Activated naive CD4-positive, alpha-beta T cell treated with anti-CD3 and anti-CD28 coated beads for 36 hours (primary cell): Measurements from ENCODE around the gene PLK1. TPM values are rescaled to one million over a fixed set of nuclear protein-coding genes. Genes with fewer than 3 reads are reported as not detected.
"Not testable (repeated sequence)": the region's sequence is repeated elsewhere in the genome, so short reads cannot be mapped to it uniquely, and the experiment has no call there.

Experiments used
- CTCF ChIA-PET: fragments of 350-600 bp; sonication (Branson Sonifier 250); formaldehyde crosslinking; loops from one replicate; lab custom pipeline; 2021; ENCODE audit warnings: antibody characterized with exemption; lab: Charles Lee
- DNase-seq: peaks from one replicate; pipeline ENCODE4 v3.0.0-alpha.2; 2020
- H3K27ac Mint-ChIP-seq: one replicate; pipeline ENCODE4 v1.8.0; 2021; ENCODE audit warnings: mild to moderate bottlenecking, mixed read lengths
- H3K27me3 Mint-ChIP-seq: one replicate; pipeline ENCODE4 v1.8.0; 2021; ENCODE audit warnings: low read depth, mixed read lengths
- H3K36me3 Mint-ChIP-seq: one replicate; pipeline ENCODE4 v1.8.0; 2021; ENCODE audit warnings: low read depth, mixed read lengths
- H3K4me1 Mint-ChIP-seq: one replicate; pipeline ENCODE4 v1.8.0; 2021; ENCODE audit warnings: low read depth, mixed read lengths
- H3K4me3 Mint-ChIP-seq: one replicate; pipeline ENCODE4 v1.8.0; 2021; ENCODE audit warnings: mild to moderate bottlenecking, moderate library complexity, mixed read lengths
- H3K9me3 Mint-ChIP-seq: one replicate; pipeline ENCODE4 v1.8.0; 2021; ENCODE audit warnings: mixed read lengths
- intact Hi-C: fragments of 100-400 bp; cut with micrococcal nuclease; formaldehyde crosslinking; loops from one replicate; pipeline ENCODE4 v1.15.1; 2023
- total RNA-seq, 2 experiments: library from RNA; stranded (reverse); gene quantifications; one replicate each; pipeline ENCODE4 v1.2.3, GENCODE V29; 2021

Gene PLK1
- total RNA-seq, 2 experiments from 2014 or later, result 91.8 to 98.0 TPM

DNA sequence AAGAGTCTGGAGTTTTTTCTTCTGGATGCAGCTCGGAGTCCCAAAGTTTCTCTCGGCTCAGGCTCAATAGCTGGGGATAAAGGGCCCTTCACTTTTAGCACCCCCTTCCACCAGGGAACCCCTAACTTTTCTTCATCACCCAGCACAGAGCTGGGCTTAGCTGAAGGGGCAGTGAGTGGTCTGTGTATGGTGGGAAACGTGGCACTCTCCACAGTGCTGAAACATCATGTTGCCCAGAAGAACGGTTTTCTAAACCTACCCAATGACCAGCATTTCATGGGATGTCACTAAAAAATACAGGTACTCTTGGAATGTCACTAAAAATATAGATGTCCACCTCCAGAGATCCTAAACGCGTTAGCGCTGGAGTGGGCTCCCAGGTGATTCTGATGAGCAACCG is 22.4 kb downstream of the PLK1 start:
- DNase-seq, result no peak
- intact Hi-C loops, result no loop called here
- H3K36me3 Mint-ChIP-seq, result no peaks in the 10 kb centered on the region

GRCh38 chr16:23702951-23703350 is 24.3 kb downstream of the PLK1 start:
- H3K4me3 Mint-ChIP-seq, result no peak overlapping the region
- no peak for DNase-seq
- intact Hi-C loops, result no loop called here
- H3K27ac Mint-ChIP-seq, result no peak overlapping the region
- peaks cover 4% of the 10 kb centered on the region for H3K9me3 Mint-ChIP-seq
- no peaks in the 10 kb centered on the region for H3K36me3 Mint-ChIP-seq
- CTCF ChIA-PET, result no interaction called here
- H3K27me3 Mint-ChIP-seq, result peaks cover 6% of the 10 kb centered on the region
- no peaks in the 10 kb centered on the region for H3K4me1 Mint-ChIP-seq

More for the DNA sequence above, 22.4 kb downstream of the PLK1 start:
- CTCF ChIA-PET, result interaction anchor here (0.6 to 1.0 kb wide), 3 partner anchors 22 to 1247 kb away, joined by 3 read pairs; no protein-coding TSS in a partner anchor
- no peak overlapping the region for H3K4me3 Mint-ChIP-seq
- peaks cover 3% of the 10 kb centered on the region for H3K27me3 Mint-ChIP-seq
- no peaks in the 10 kb centered on the region for H3K4me1 Mint-ChIP-seq
- H3K27ac Mint-ChIP-seq, result no peak overlapping the region
- peaks cover 4% of the 10 kb centered on the region for H3K9me3 Mint-ChIP-seq

GRCh38 chr16:23704772-23705516 is 26.3 kb downstream of the PLK1 start:
- Mint-ChIP-seq H3K36me3 (no peaks in the 10 kb centered on the region), H3K4me3 (no peak overlapping the region), H3K4me1 (no peaks in the 10 kb centered on the region), H3K27me3 (peaks cover 14% of the 10 kb centered on the region), H3K27ac (no peak overlapping the region), H3K9me3 (peaks cover 14% of the 10 kb centered on the region)
- intact Hi-C loops, result no loop called here
- DNase-seq, result no peak
- CTCF ChIA-PET, result no interaction called here

DNA sequence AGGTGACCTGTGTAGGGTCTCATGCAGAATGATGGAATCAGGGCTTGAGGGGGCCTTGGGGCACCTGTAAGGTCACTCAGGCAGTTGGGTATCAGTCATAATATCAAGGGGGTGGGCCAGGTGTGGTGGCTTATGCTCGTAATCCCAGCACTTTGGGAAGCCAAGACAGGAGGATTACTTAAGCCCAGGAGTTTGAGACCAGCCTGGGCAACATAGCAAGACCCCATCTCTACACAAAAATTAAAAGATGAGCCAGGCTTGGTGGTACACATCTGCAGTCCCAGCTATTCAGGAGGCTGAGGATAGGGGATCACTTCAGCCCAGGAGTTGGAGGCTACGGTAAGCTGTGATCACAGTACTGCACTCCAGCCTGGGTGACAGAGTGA is 26.8 kb downstream of the PLK1 start:
- intact Hi-C loops, result no loop called here
- Mint-ChIP-seq H3K4me3 (no peak overlapping the region), H3K27me3 (peaks cover 20% of the 10 kb centered on the region), H3K27ac (no peak overlapping the region), H3K36me3 (no peaks in the 10 kb centered on the region), H3K4me1 (no peaks in the 10 kb centered on the region), H3K9me3 (peaks cover 19% of the 10 kb centered on the region)
- no peak for DNase-seq
- CTCF ChIA-PET, result no interaction called here

- H3K27me3 Mint-ChIP-seq, result peaks cover 29% of the 10 kb centered on the region
- DNase-seq, result no peak
- intact Hi-C loops, result no loop called here
- no peaks in the 10 kb centered on the region for H3K4me1 Mint-ChIP-seq
- no peak overlapping the region for H3K4me3 Mint-ChIP-seq
- H3K27ac Mint-ChIP-seq, result no peak overlapping the region
- CTCF ChIA-PET, result no interaction called here
- peaks cover 19% of the 10 kb centered on the region for H3K9me3 Mint-ChIP-seq
- H3K36me3 Mint-ChIP-seq, result no peaks in the 10 kb centered on the region
Measured at GRCh38 chr16:23706439-23706838, 27.8 kb downstream of the PLK1 start.

DNA sequence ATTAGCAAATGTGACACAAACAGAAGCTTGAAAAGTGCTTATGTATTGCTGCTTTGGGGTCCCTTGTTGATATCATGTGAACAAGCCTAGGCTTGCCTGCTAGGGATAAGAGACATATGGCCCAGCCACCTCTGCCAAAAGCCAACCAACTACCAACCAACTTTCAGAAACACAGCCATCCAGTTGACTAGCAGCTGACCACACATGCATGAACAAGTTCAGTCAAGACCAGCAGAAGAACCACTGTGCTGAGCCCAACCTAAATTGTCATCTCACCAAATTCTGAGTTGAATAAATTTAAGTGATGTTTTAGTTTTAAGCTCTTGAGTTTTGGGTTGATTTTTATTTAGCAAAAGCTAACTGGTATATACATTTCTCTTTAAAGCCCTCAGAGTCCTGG is 30.8 kb downstream of the PLK1 start:
- Mint-ChIP-seq H3K27ac (no peak overlapping the region), H3K4me1 (no peaks in the 10 kb centered on the region), H3K4me3 (no peak overlapping the region), H3K36me3 (no peaks in the 10 kb centered on the region), H3K27me3 (peaks cover 48% of the 10 kb centered on the region), H3K9me3 (peaks cover 15% of the 10 kb centered on the region)
- CTCF ChIA-PET, result interaction anchor here (1.6 kb wide), 1 partner anchor 18 kb away, joined by 3 read pairs; no protein-coding TSS in a partner anchor
- no peak for DNase-seq
- intact Hi-C loops, result no loop called here

DNA sequence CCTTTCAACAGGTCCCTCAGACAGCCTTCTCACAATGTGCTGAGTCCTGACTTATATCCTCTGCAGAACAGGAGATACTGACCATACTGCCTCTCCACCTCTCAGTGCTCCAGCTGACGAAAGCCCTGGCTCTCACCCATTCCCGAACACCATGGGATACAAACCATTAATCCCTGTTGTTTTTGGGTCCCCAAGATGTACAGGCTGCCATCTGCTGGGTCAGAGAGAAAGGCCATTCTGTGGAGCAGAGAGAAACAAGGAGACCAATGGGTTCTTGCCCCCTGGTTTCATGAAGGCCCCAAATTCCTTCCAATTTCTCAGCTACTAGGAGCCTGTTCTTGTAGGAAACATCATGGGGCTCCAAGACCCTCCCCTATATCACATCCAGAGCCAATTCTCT is 31.3 kb downstream of the PLK1 start:
- Mint-ChIP-seq H3K9me3 (peaks cover 15% of the 10 kb centered on the region), H3K27me3 (peaks cover 51% of the 10 kb centered on the region), H3K4me1 (no peaks in the 10 kb centered on the region), H3K36me3 (no peaks in the 10 kb centered on the region), H3K27ac (no peak overlapping the region), H3K4me3 (no peak overlapping the region)
- intact Hi-C loops, result no loop called here
- CTCF ChIA-PET, result interaction anchor here (1.6 kb wide), 1 partner anchor 17 kb away, joined by 3 read pairs; no protein-coding TSS in a partner anchor
- no peak for DNase-seq

- H3K9me3 Mint-ChIP-seq, result peaks cover 15% of the 10 kb centered on the region
- no peak overlapping the region for H3K4me3 Mint-ChIP-seq
- H3K27me3 Mint-ChIP-seq, result peaks cover 51% of the 10 kb centered on the region
- no peak overlapping the region for H3K27ac Mint-ChIP-seq
- H3K4me1 Mint-ChIP-seq, result no peaks in the 10 kb centered on the region
- no peak for DNase-seq
- intact Hi-C loops, result no loop called here
- H3K36me3 Mint-ChIP-seq, result no peaks in the 10 kb centered on the region
- CTCF ChIA-PET, result no interaction called here
Measured at GRCh38 chr16:23710504-23710903, 31.8 kb downstream of the PLK1 start.

- no peak for DNase-seq
- CTCF ChIA-PET, result no interaction called here
- H3K36me3 Mint-ChIP-seq, result no peaks in the 10 kb centered on the region
- peaks cover 52% of the 10 kb centered on the region for H3K27me3 Mint-ChIP-seq
- no peaks in the 10 kb centered on the region for H3K4me1 Mint-ChIP-seq
- H3K27ac Mint-ChIP-seq, result no peak overlapping the region
- intact Hi-C loops, result no loop called here
- no peak overlapping the region for H3K4me3 Mint-ChIP-seq
- H3K9me3 Mint-ChIP-seq, result peaks cover 15% of the 10 kb centered on the region
Measured at GRCh38 chr16:23711785-23712184, 33.1 kb downstream of the PLK1 start.

GRCh38 chr16:23712976-23713375 is 34.3 kb downstream of the PLK1 start, which contains the start of gene ERN2:
TSS of gene ERN2 (minus strand) at chr16:23713222. CDS start at chr16:23713187, 35 bp downstream.
- H3K36me3 Mint-ChIP-seq, result no peaks in the 10 kb centered on the region
- DNase-seq, result no peak
- peaks cover 15% of the 10 kb centered on the region for H3K9me3 Mint-ChIP-seq
- H3K4me1 Mint-ChIP-seq, result no peaks in the 10 kb centered on the region
- CTCF ChIA-PET, result no interaction called here
- peaks cover 52% of the 10 kb centered on the region for H3K27me3 Mint-ChIP-seq
- H3K27ac Mint-ChIP-seq, result no peak within 1 kb of the TSS
- intact Hi-C loops, result no loop called here
- no peak within 1 kb of the TSS for H3K4me3 Mint-ChIP-seq

DNA sequence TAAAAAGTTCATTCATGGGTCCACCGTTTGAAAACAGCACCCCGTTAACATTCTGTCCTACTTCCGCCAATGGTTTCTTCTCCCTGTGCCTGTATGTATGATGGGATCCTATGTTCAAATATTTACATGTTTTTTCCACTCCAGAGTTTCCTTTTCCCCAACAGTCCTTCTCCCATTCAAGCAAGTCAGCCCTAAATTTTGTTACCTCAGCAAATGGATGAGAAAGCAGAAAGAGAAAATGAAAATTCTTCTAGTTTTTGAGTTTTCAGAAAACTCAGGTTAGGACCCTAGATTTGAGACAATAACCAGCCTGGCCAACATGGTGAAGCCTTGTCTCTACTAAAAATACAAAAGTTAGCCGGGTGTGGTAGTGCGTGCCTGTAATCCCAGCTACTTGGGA is 37.8 kb downstream of the PLK1 start:
- no peaks in the 10 kb centered on the region for H3K36me3 Mint-ChIP-seq
- CTCF ChIA-PET, result no interaction called here
- H3K27ac Mint-ChIP-seq, result no peak overlapping the region
- no peaks in the 10 kb centered on the region for H3K9me3 Mint-ChIP-seq
- H3K4me1 Mint-ChIP-seq, result no peaks in the 10 kb centered on the region
- H3K27me3 Mint-ChIP-seq, result peaks cover 29% of the 10 kb centered on the region
- no peak for DNase-seq
- no peak overlapping the region for H3K4me3 Mint-ChIP-seq
- intact Hi-C loops, result no loop called here

- DNase-seq, intact Hi-C loops, H3K36me3 Mint-ChIP-seq, H3K27ac Mint-ChIP-seq, H3K4me1 Mint-ChIP-seq, H3K9me3 Mint-ChIP-seq, H3K4me3 Mint-ChIP-seq: not testable (repeated sequence)
- CTCF ChIA-PET, result interaction anchor here (2.1 kb wide), 1 partner anchor 81 kb away, joined by 5 read pairs; no protein-coding TSS in a partner anchor
- peaks cover 12% of the 10 kb centered on the region for H3K27me3 Mint-ChIP-seq
Measured at GRCh38 chr16:23722613-23723240, 44.0 kb downstream of the PLK1 start.
